ENCODE results near the gene TET1. TPM values are rescaled to one million over a fixed set of nuclear protein-coding genes. Genes with fewer than 3 reads are reported as not detected.

Gene TET1
- total RNA-seq, 1 donor from 2014 or later, result 2.1 TPM

GRCh38 chr10:68599771-68600040 lies 39.6 kb downstream of the TET1 start:
- TF ChIP-seq CTCF (IDR thresholded peaks at IDR 0.05), result no peak
- DNase-seq (no peak), ATAC-seq (no peak)
- Histone ChIP-seq H3K4me1 (peaks cover 18% of the 10 kb centered on the region), H3K4me3 (peak overlapping the region; percentile 62), H3K27ac (peak overlapping the region; percentile 74), H3K9me3 (no peaks in the 10 kb centered on the region), H3K27me3 (no peaks in the 10 kb centered on the region), H3K36me3 (no peaks in the 10 kb centered on the region)
- intact Hi-C loops (cut with DNase I), result no loop called here

GRCh38 chr10:68600041-68600778 lies 40.1 kb downstream of the TET1 start:
- Histone ChIP-seq H3K27me3 (no peaks in the 10 kb centered on the region), H3K4me1 (peaks cover 18% of the 10 kb centered on the region), H3K9me3 (no peaks in the 10 kb centered on the region), H3K36me3 (no peaks in the 10 kb centered on the region), H3K27ac (peak overlapping the region; percentile 74), H3K4me3 (peak overlapping the region; percentile 62)
- no peak for TF ChIP-seq CTCF (IDR thresholded peaks at IDR 0.05)
- peak; percentile 95 for ATAC-seq
- peak; percentile 71 for DNase-seq
- intact Hi-C loops (cut with DNase I), result no loop called here

GRCh38 chr10:68601501-68602265 lies 41.5 kb downstream of the TET1 start:
- no peak overlapping the region for H3K4me3 ChIP-seq
- ATAC-seq (no peak), DNase-seq (no peak)
- intact Hi-C loops (cut with DNase I), result no loop called here
- TF ChIP-seq CTCF (IDR thresholded peaks at IDR 0.05), result no peak
- H3K4me1 ChIP-seq, result peaks cover 18% of the 10 kb centered on the region
- no peaks in the 10 kb centered on the region for H3K27me3 ChIP-seq
- no peak overlapping the region for H3K27ac ChIP-seq
- no peaks in the 10 kb centered on the region for H3K9me3 ChIP-seq
- no peaks in the 10 kb centered on the region for H3K36me3 ChIP-seq

GRCh38 chr10:68602434-68602833 lies 42.3 kb downstream of the TET1 start:
- Histone ChIP-seq H3K27me3 (no peaks in the 10 kb centered on the region), H3K4me3 (no peak overlapping the region), H3K27ac (no peak overlapping the region), H3K9me3 (no peaks in the 10 kb centered on the region), H3K36me3 (no peaks in the 10 kb centered on the region), H3K4me1 (peaks cover 18% of the 10 kb centered on the region)
- intact Hi-C loops (cut with DNase I), result no loop called here
- DNase-seq, result no peak
- TF ChIP-seq CTCF (IDR thresholded peaks at IDR 0.05), result no peak
- ATAC-seq, result no peak

- no peak for ATAC-seq
- TF ChIP-seq CTCF (IDR thresholded peaks at IDR 0.05), result no peak
Measured at GRCh38 chr10:68603766-68604165, 43.6 kb downstream of the TET1 start.

More at GRCh38 chr10:68603766-68604165, 43.6 kb downstream of the TET1 start:
- intact Hi-C loops (cut with DNase I), result no loop called here
- no peak overlapping the region for H3K4me3 ChIP-seq
- no peaks in the 10 kb centered on the region for H3K27me3 ChIP-seq
- no peak overlapping the region for H3K27ac ChIP-seq
- DNase-seq, result no peak
- H3K36me3 ChIP-seq, result no peaks in the 10 kb centered on the region
- H3K4me1 ChIP-seq, result peaks cover 18% of the 10 kb centered on the region
- no peaks in the 10 kb centered on the region for H3K9me3 ChIP-seq

Measured in upper lobe of right lung (tissue), 1 donor.